Ascending aorta (tissue), 2 donors: ENCODE results near the gene YJU2. TPM values are rescaled to one million over a fixed set of nuclear protein-coding genes. Genes with fewer than 3 reads are reported as not detected.

Experiments
- DNase-seq, 2 donors: peaks; one replicate each; pipeline ENCODE4 v3.0.0-alpha.2; 2019; ENCODE audit warnings: low spot score in 2 of 2
- H3K27ac ChIP-seq, 2 donors: fragments of 200-600 bp; sonication (generic); one replicate each; pipeline ENCODE4 v1.5.1; 2016 to 2017; ENCODE audit warnings: mild to moderate bottlenecking in 1 of 2
- H3K27me3 ChIP-seq: fragments of 200-600 bp; sonication (generic); one replicate; pipeline ENCODE4 v1.5.1; 2017
- H3K36me3 ChIP-seq, 2 donors: fragments of 200-600 bp; sonication (generic); one replicate each; pipeline ENCODE4 v1.5.1; 2016
- H3K4me1 ChIP-seq, 2 donors: fragments of 200-600 bp; sonication (generic); one replicate each; pipeline ENCODE4 v1.5.1; 2016 to 2017; ENCODE audit warnings: mild to moderate bottlenecking in 1 of 2
- H3K4me3 ChIP-seq, 2 donors: fragments of 200-600 bp; sonication (generic); one replicate each; pipeline ENCODE4 v1.5.1; 2016 to 2017; ENCODE audit warnings: mild to moderate bottlenecking in 1 of 2
- H3K9me3 ChIP-seq, 2 donors: fragments of 200-600 bp; sonication (generic); one replicate each; pipeline ENCODE4 v1.5.1; 2016
- CTCF ChIP-seq, 3 experiments: fragments of 200-600 bp in 2 of 3; fragments of 450-650 bp in 1 of 3; sonication (generic) in 2 of 3; IDR thresholded peaks; one replicate each; pipeline ENCODE4 v1.5.1; 2016 to 2019; ENCODE audit warnings: antibody characterized with exemption in 3 of 3, mild to moderate bottlenecking in 1 of 3, moderate library complexity in 1 of 3
- intact Hi-C: fragments of 100-400 bp; cut with DNase I; formaldehyde crosslinking; loops from one replicate; pipeline ENCODE4 v1.15.1; 2023
- total RNA-seq: library from RNA; depleted of rRNA; stranded (reverse); fragments of >200 nt; gene quantifications from one replicate; pipeline ENCODE4 v1.1.0, GENCODE V29; 2016

YJU2 gene
- total RNA-seq, 1 donor from 2014 or later = 64.6 TPM

GRCh38 chr19:4303819-4304537 lies 57.1 kb downstream of the YJU2 start:
- Histone ChIP-seq H3K9me3 (no peaks in the 10 kb centered on the region), H3K27me3 (no peaks in the 10 kb centered on the region), H3K27ac (no peak overlapping the region), H3K4me3 (peak overlapping the region; percentile 21 to 50), H3K4me1 (no peaks in the 10 kb centered on the region), H3K36me3 (no peaks in the 10 kb centered on the region)
- intact Hi-C loops = loop anchor here (2.0 kb wide), 1 partner anchor 31 kb away; no protein-coding TSS in a partner anchor
- no peak for TF ChIP-seq CTCF (IDR thresholded peaks at IDR 0.05)
- DNase-seq = no peak

- no peaks in the 10 kb centered on the region for H3K27me3 ChIP-seq
- peak within 1 kb of the TSS; percentile 21 to 50 for H3K4me3 ChIP-seq
- DNase-seq = no peak
These were observed 57.8 kb downstream of the YJU2 start, which contains the start of gene FSD1 for GRCh38 chr19:4304538-4305256. Gene FSD1 (plus strand): TSS chr19:4304598. CDS start chr19:4304747, 149 bp downstream.

GRCh38 chr19:4305257-4305612 lies 58.4 kb downstream of the YJU2 start:
- Histone ChIP-seq H3K36me3 (no peaks in the 10 kb centered on the region), H3K27me3 (no peaks in the 10 kb centered on the region), H3K9me3 (no peaks in the 10 kb centered on the region), H3K4me1 (no peaks in the 10 kb centered on the region), H3K4me3 (no peak overlapping the region), H3K27ac (no peak overlapping the region)
- DNase-seq = no peak
- intact Hi-C loops = loop anchor here (2.0 kb wide), 1 partner anchor 32 kb away; no protein-coding TSS in a partner anchor
- TF ChIP-seq CTCF (IDR thresholded peaks at IDR 0.05) = no peak

More at GRCh38 chr19:4304538-4305256, 57.8 kb downstream of the YJU2 start, which contains the start of gene FSD1:
- intact Hi-C loops = loop anchor here (2.0 kb wide), 1 partner anchor 32 kb away; no protein-coding TSS in a partner anchor
- H3K36me3 ChIP-seq = no peaks in the 10 kb centered on the region
- no peaks in the 10 kb centered on the region for H3K4me1 ChIP-seq
- no peaks in the 10 kb centered on the region for H3K9me3 ChIP-seq
- no peak for TF ChIP-seq CTCF (IDR thresholded peaks at IDR 0.05)
- H3K27ac ChIP-seq = no peak within 1 kb of the TSS

- Histone ChIP-seq H3K4me1 (no peaks in the 10 kb centered on the region), H3K9me3 (no peaks in the 10 kb centered on the region), H3K36me3 (no peaks in the 10 kb centered on the region), H3K27ac (no peak overlapping the region), H3K4me3 (no peak overlapping the region), H3K27me3 (no peaks in the 10 kb centered on the region)
- intact Hi-C loops = loop anchor here (2.0 kb wide), 1 partner anchor 33 kb away; no protein-coding TSS in a partner anchor
- DNase-seq = no peak
- TF ChIP-seq CTCF (IDR thresholded peaks at IDR 0.05) = no peak
These were observed 58.8 kb downstream of the YJU2 start for GRCh38 chr19:4305659-4306058.

GRCh38 chr19:4310247-4311121 lies 63.6 kb downstream of the YJU2 start:
- Histone ChIP-seq H3K36me3 (no peaks in the 10 kb centered on the region), H3K27me3 (no peaks in the 10 kb centered on the region), H3K4me1 (no peaks in the 10 kb centered on the region), H3K27ac (no peak overlapping the region), H3K4me3 (no peak overlapping the region), H3K9me3 (no peaks in the 10 kb centered on the region)
- no peak for DNase-seq
- intact Hi-C loops = no loop called here
- no peak for TF ChIP-seq CTCF (IDR thresholded peaks at IDR 0.05)
